ENCODE results near the gene RAF1.

GRCh38 chr3:12661926-12662592, 1.9 kb downstream of the RAF1 start:
- TF ChIP-seq POLR2A (IDR thresholded peaks at IDR 0.05) (no peak), CTCF (IDR thresholded peaks at IDR 0.05) (no peak), EP300 (IDR thresholded peaks at IDR 0.05) (no peak)

All from tibial nerve (tissue), 4 donors.